Endodermal cell (in vitro differentiated cells): ENCODE data around the gene NR6A1. TPM values are rescaled to one million over a fixed set of nuclear protein-coding genes. Genes with fewer than 3 reads are reported as not detected.

Source experiments
- DNase-seq: peaks from one replicate; pipeline ENCODE4 v3.0.0-alpha.2; 2017
- H3K27ac ChIP-seq: 2 replicates; pipeline ENCODE4 v1.5.1; 2013; ENCODE audit warnings: mild to moderate bottlenecking, low read depth, low read length, moderate library complexity
- H3K27me3 ChIP-seq: 2 replicates; pipeline ENCODE4 v1.6.1; 2013; ENCODE audit warnings: mild to moderate bottlenecking, low read length, moderate library complexity; ENCODE audit not compliant: insufficient read depth, control insufficient read depth, poor library complexity, severe bottlenecking
- H3K36me3 ChIP-seq: 2 replicates; pipeline ENCODE4 v1.7.0; 2013; ENCODE audit warnings: mild to moderate bottlenecking, low read length, moderate library complexity; ENCODE audit not compliant: control insufficient read depth, insufficient read depth
- H3K4me1 ChIP-seq: one replicate; pipeline ENCODE4 v1.7.0; 2013; ENCODE audit warnings: low read length; ENCODE audit not compliant: control insufficient read depth, insufficient read depth
- H3K4me3 ChIP-seq: 2 replicates; pipeline ENCODE4 v1.5.1; 2013; ENCODE audit warnings: mild to moderate bottlenecking, low read length, moderate library complexity
- H3K9ac ChIP-seq: 2 replicates; pipeline ENCODE4 v1.6.1; 2013; ENCODE audit warnings: mild to moderate bottlenecking, low read length, moderate library complexity; ENCODE audit not compliant: poor library complexity, severe bottlenecking; ENCODE audit errors: extremely low read depth
- H3K9me3 ChIP-seq: 2 replicates; pipeline ENCODE4 v1.6.1; 2013; ENCODE audit warnings: mild to moderate bottlenecking, low read length, moderate library complexity; ENCODE audit not compliant: control insufficient read depth
- H3K27ac Mint-ChIP-seq: 2 replicates; pipeline ENCODE4 v1.8.0; 2020; ENCODE audit warnings: mixed read lengths
- H3K27me3 Mint-ChIP-seq: 2 replicates; pipeline ENCODE4 v1.8.0; 2021; ENCODE audit warnings: mild to moderate bottlenecking, mixed read lengths; ENCODE audit not compliant: insufficient read depth
- H3K36me3 Mint-ChIP-seq: 2 replicates; pipeline ENCODE4 v1.8.0; 2020; ENCODE audit warnings: low read depth, mixed read lengths
- H3K4me1 Mint-ChIP-seq: 2 replicates; pipeline ENCODE4 v1.8.0; 2020; ENCODE audit warnings: mixed read lengths
- H3K4me3 Mint-ChIP-seq: 2 replicates; pipeline ENCODE4 v1.8.0; 2020; ENCODE audit warnings: mild to moderate bottlenecking, moderate library complexity, mixed read lengths
- H3K9me3 Mint-ChIP-seq: 2 replicates; pipeline ENCODE4 v1.8.0; 2020; ENCODE audit warnings: mild to moderate bottlenecking, mixed read lengths
- WGBS, 2 experiments: methylation state at CpG; one replicate each; pipeline versions ENCODE4 v1.1.5 to v1.1.7; 2013; ENCODE audit warnings: missing lambda C conversion rate in 2 of 2, mixed read lengths in 1 of 2; ENCODE audit not compliant: insufficient coverage in 1 of 2, insufficient read length in 1 of 2; 5-methylcytosine and 5-hydroxymethylcytosine counted together
- total RNA-seq, 2 donors: library from RNA; stranded (reverse); fragmentation: NEBNext Ultra II Directional in 1 of 2; extraction: Animal tissue kit (Norgen Biotek cat#: 25700) in 1 of 2; gene quantifications; 2 replicates in 1 of 2; 3 replicates in 1 of 2; pipeline ENCODE4 v1.2.1, GENCODE V29; 2021
- TF ChIP-seq, protein P1 (sequence below): fragments of 200-600 bp; sonication (generic); conservative IDR thresholded peaks from 2 replicates; pipeline ENCODE4 v1.5.0; 2021; ENCODE audit warnings: antibody characterized with exemption, mild to moderate bottlenecking

NR6A1 gene
- total RNA-seq, 2 donors from 2014 or later = 168 to 206 TPM

DNA sequence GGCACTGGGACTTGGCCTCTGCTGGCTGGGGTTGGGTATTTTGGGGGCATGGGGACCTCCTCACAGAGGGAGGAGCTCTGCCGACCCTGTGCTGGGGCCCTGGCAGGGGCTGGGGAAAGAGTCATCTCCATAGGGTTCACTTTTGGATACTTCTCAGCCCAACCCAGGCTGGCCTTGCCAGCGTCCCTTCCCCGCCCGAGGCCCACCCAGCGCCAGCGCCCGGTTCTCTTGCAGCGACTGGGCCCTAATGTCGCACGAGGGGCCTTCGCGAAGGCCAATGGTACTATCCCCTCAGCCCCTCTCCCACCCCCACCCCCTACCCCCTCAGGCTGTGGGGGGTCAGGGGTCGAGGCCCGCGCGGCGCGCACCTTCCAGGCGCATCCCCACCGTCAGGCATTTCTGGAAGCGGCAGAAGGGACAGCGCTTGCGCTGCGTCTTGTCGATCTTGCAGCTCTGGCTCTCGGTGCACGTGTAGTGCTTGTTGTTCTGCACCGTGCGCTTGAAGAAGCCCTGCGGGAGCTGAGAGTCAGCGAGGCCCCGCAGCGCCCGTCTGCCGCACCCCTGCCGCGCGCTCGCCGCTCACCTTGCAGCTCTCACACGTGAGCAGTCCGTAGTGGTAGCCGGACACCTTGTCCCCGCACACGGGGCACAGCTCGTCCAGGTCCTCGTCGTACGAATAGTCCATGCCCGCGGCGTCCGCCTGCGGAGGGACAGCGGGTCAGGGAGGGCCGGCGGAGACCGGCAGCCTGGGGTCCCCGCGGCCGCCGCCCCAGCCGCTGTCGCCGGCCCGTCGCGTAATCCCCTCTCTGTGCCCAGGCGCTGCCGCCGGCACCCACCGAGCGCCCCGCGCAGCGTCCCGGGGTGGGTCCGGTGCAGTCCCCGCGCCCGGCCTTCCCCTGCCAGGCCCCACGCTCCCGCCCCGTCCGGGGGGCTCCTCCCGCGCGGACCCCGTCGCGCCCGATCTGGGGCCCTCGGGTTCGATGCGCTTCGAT, 268.1 kb downstream of the NR6A1 start:
- peak overlapping the region; percentile 52 for H3K4me3 Mint-ChIP-seq
- no peaks in the 10 kb centered on the region for H3K4me1 ChIP-seq
- H3K9ac ChIP-seq = no peak overlapping the region
- H3K36me3 ChIP-seq = no peaks in the 10 kb centered on the region
- WGBS, 2 experiments = 13 to 22% methylated on average over 31 to 96 of the region's 96 CpGs
- peaks cover 57% of the 10 kb centered on the region for H3K27me3 ChIP-seq
- DNase-seq = no peak
- TF ChIP-seq, protein P1, sequence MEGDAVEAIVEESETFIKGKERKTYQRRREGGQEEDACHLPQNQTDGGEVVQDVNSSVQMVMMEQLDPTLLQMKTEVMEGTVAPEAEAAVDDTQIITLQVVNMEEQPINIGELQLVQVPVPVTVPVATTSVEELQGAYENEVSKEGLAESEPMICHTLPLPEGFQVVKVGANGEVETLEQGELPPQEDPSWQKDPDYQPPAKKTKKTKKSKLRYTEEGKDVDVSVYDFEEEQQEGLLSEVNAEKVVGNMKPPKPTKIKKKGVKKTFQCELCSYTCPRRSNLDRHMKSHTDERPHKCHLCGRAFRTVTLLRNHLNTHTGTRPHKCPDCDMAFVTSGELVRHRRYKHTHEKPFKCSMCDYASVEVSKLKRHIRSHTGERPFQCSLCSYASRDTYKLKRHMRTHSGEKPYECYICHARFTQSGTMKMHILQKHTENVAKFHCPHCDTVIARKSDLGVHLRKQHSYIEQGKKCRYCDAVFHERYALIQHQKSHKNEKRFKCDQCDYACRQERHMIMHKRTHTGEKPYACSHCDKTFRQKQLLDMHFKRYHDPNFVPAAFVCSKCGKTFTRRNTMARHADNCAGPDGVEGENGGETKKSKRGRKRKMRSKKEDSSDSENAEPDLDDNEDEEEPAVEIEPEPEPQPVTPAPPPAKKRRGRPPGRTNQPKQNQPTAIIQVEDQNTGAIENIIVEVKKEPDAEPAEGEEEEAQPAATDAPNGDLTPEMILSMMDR = no peak
- H3K4me3 ChIP-seq = no peak overlapping the region
- peaks cover 63% of the 10 kb centered on the region for H3K27me3 Mint-ChIP-seq
- H3K27ac ChIP-seq = no peak overlapping the region
- H3K9me3 Mint-ChIP-seq = peaks cover 2% of the 10 kb centered on the region
- H3K36me3 Mint-ChIP-seq = no peaks in the 10 kb centered on the region
- no peaks in the 10 kb centered on the region for H3K9me3 ChIP-seq
- peaks cover 4% of the 10 kb centered on the region for H3K4me1 Mint-ChIP-seq
- no peak overlapping the region for H3K27ac Mint-ChIP-seq

DNA sequence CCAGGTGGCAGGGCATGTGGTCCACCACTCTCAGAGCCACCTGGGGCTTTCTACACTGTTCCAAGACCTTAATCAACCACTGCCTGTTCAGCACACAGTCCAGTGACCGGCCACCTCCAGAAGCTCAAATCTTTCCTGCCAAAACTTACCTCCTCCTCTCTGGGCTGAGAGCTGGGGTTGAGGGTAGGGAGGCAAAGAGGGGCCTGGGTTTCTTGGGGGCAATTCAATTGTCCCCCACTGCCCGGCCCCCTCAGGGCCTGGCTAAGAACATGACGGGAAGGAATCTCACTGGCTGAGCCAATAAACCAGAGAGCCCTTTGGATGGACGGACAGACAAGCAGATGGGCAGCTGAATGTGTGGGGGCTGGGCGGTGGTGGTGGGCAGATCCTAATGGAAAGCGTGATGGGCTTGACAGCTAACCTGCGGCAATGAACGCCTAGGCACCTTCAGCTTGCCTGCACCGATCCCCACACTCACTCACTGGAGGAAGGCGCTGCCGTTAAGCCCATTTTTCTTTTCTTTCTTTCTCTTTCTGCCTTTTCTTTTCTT, 269.3 kb downstream of the NR6A1 start:
- Histone ChIP-seq H3K9ac (no peak overlapping the region), H3K27me3 (peaks cover 57% of the 10 kb centered on the region), H3K9me3 (no peaks in the 10 kb centered on the region), H3K4me1 (no peaks in the 10 kb centered on the region), H3K27ac (no peak overlapping the region), H3K4me3 (no peak overlapping the region), H3K36me3 (no peaks in the 10 kb centered on the region)
- TF ChIP-seq, protein P1 = no peak
- DNase-seq = no peak
- H3K4me3 Mint-ChIP-seq = no peak overlapping the region
- peaks cover 68% of the 10 kb centered on the region for H3K27me3 Mint-ChIP-seq
- H3K36me3 Mint-ChIP-seq = no peaks in the 10 kb centered on the region
- WGBS, 2 experiments = 84 to 86% methylated on average over 7 to 11 of the region's 11 CpGs
- H3K27ac Mint-ChIP-seq = no peak overlapping the region
- H3K9me3 Mint-ChIP-seq = peaks cover 2% of the 10 kb centered on the region
- H3K4me1 Mint-ChIP-seq = peaks cover 4% of the 10 kb centered on the region

DNA sequence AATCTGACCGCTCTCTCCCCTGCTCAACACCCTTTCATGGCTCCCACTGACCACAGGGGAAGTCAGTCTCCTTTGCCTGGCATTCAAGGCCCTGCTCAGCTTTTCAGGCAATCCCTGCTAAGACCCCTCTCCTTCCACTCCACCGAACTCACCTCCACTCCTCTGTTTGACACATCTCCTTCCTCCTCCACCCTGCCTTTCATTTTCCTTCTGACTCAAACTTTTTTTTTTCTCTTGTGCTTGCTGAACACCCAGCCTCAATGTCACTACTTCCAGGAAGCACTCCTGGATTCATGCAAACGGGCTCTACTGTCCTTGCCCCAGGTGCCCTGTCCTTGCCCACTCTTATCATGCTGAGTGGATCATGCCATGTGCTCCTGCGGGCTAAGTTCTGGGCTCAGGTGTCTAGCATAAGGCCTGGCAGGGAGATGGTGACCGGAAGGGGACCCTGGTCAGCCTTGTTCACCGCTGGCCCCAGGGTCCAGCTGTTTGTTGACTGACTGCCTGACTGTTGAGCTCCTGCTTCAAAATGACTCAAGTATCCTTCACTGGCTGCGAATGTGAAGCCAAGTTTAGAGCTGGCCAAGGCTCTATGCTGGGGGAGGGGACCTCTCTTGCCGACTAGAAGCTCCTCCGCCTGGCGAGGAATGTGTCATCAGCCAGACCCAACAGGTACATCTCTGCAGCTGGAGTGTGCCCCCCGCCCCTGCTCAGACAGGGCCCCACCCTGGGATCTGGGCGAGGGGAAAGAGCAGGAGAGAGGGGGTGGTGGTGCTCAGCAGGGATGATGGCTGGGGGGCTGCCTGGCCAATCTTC, 270.1 kb downstream of the NR6A1 start:
- no peak overlapping the region for H3K4me3 ChIP-seq
- peaks cover 52% of the 10 kb centered on the region for H3K27me3 ChIP-seq
- 75 to 86% methylated on average over 5 to 12 of the region's 12 CpGs for WGBS, 2 experiments
- H3K9me3 Mint-ChIP-seq = peaks cover 2% of the 10 kb centered on the region
- no peak overlapping the region for H3K27ac ChIP-seq
- H3K9me3 ChIP-seq = no peaks in the 10 kb centered on the region
- H3K4me1 ChIP-seq = no peaks in the 10 kb centered on the region
- H3K9ac ChIP-seq = no peak overlapping the region
- DNase-seq = no peak
- H3K4me3 Mint-ChIP-seq = no peak overlapping the region
- peaks cover 4% of the 10 kb centered on the region for H3K4me1 Mint-ChIP-seq
- TF ChIP-seq, protein P1 = no peak
- no peak overlapping the region for H3K27ac Mint-ChIP-seq
- no peaks in the 10 kb centered on the region for H3K36me3 ChIP-seq
- peaks cover 60% of the 10 kb centered on the region for H3K27me3 Mint-ChIP-seq
- no peaks in the 10 kb centered on the region for H3K36me3 Mint-ChIP-seq
